Loucy (cell line): Measurements from ENCODE around the gene QSER1.

Experiments
- CTCF ChIP-seq: fragments of 200-600 bp; sonication (generic); conservative IDR thresholded peaks from 2 replicates; pipeline ENCODE4 v1.5.1; 2014; ENCODE audit warnings: mild to moderate bottlenecking, antibody characterized with exemption, low read length
- EZH2phosphoT487 ChIP-seq: fragments of 200-600 bp; IDR thresholded peaks from 2 replicates; pipeline ENCODE4 v1.6.1; 2018; ENCODE audit warnings: antibody characterized with exemption, mild to moderate bottlenecking, moderate library complexity, borderline replicate concordance

- TF ChIP-seq CTCF (no peak), EZH2phosphoT487 (no peak)
Measured at GRCh38 chr11:32918427-32918826, 25.8 kb downstream of the QSER1 start.
